Mesothelial cell of epicardium (in vitro differentiated cells): Measurements from ENCODE around the gene GLCE. TPM values are rescaled to one million over a fixed set of nuclear protein-coding genes. Genes with fewer than 3 reads are reported as not detected.

Source experiments
- DNase-seq, 2 experiments: peaks; one replicate each; pipeline ENCODE4 v3.0.0; 2021; ENCODE audit warnings: low spot score in 2 of 2; ENCODE audit not compliant: unreplicated experiment in 2 of 2
- H3K27ac Mint-ChIP-seq: 2 replicates; pipeline ENCODE4 v1.8.0; 2021; ENCODE audit warnings: mixed read lengths
- H3K27me3 Mint-ChIP-seq: 2 replicates; pipeline ENCODE4 v1.8.0; 2021; ENCODE audit warnings: low read depth, mixed read lengths
- H3K36me3 Mint-ChIP-seq: 2 replicates; pipeline ENCODE4 v1.8.0; 2021; ENCODE audit warnings: mixed read lengths
- H3K4me1 Mint-ChIP-seq: 2 replicates; pipeline ENCODE4 v1.8.0; 2021; ENCODE audit warnings: mixed read lengths
- H3K4me3 Mint-ChIP-seq: 2 replicates; pipeline ENCODE4 v1.8.0; 2021; ENCODE audit warnings: mild to moderate bottlenecking, moderate library complexity, mixed read lengths
- H3K9me3 Mint-ChIP-seq: 2 replicates; pipeline ENCODE4 v1.8.0; 2021; ENCODE audit warnings: mixed read lengths
- total RNA-seq: library from RNA; stranded (reverse); gene quantifications from 3 replicates; pipeline ENCODE4 v1.2.1, GENCODE V29; 2021
- TF ChIP-seq, protein P1 (sequence below): fragments of 200-600 bp; sonication (generic); IDR thresholded peaks from one replicate; pipeline ENCODE4 v1.5.0; 2021; ENCODE audit warnings: antibody characterized with exemption; ENCODE audit not compliant: unreplicated experiment

The GLCE gene
- total RNA-seq, 1 donor from 2014 or later, result 22.0 TPM

DNA sequence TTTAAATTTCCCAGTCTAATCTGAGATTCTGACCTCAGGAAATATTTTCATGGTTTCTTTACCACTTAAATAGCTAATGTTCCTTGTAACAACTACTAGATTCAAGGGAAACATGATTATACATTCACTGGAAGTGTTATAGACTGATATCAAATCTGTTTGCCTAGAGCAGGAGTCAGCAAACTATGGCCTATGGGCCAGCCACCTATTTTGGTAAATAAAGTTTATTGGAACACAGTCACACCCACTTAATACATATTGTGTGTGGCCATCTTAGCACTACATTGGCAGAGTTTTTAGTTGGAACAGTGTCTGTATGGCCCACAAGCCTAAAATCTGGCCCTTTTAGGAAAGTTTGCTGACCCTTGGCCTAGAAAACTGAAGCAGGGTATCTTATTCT, 50.1 kb downstream of the GLCE start:
- no peaks in the 10 kb centered on the region for H3K27me3 Mint-ChIP-seq
- H3K9me3 Mint-ChIP-seq, result peaks cover 16% of the 10 kb centered on the region
- TF ChIP-seq, protein P1, sequence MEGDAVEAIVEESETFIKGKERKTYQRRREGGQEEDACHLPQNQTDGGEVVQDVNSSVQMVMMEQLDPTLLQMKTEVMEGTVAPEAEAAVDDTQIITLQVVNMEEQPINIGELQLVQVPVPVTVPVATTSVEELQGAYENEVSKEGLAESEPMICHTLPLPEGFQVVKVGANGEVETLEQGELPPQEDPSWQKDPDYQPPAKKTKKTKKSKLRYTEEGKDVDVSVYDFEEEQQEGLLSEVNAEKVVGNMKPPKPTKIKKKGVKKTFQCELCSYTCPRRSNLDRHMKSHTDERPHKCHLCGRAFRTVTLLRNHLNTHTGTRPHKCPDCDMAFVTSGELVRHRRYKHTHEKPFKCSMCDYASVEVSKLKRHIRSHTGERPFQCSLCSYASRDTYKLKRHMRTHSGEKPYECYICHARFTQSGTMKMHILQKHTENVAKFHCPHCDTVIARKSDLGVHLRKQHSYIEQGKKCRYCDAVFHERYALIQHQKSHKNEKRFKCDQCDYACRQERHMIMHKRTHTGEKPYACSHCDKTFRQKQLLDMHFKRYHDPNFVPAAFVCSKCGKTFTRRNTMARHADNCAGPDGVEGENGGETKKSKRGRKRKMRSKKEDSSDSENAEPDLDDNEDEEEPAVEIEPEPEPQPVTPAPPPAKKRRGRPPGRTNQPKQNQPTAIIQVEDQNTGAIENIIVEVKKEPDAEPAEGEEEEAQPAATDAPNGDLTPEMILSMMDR, result no peak
- no peak for DNase-seq
- H3K4me1 Mint-ChIP-seq, result peaks cover 2% of the 10 kb centered on the region
- H3K36me3 Mint-ChIP-seq, result peaks cover 6% of the 10 kb centered on the region
- no peak overlapping the region for H3K27ac Mint-ChIP-seq
- H3K4me3 Mint-ChIP-seq, result no peak overlapping the region

DNA sequence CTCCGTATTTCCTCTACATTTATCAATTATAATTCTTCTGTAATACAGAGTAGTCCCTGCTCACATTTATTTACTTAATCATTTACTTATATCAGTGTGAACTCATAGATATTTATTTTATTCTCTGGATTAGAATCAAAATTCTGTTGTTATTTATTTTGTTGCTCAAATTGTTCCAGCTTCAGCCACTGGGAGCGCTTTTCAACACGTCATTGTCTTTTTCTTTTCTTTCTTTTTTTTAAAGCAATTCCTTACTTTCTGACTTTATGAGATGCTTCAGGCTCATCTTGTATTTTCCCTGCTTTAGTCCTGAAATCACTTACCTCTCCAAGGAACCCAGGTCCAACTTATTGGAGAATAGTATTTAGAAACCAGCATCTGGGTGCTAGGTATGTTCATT, 53.4 kb downstream of the GLCE start:
- Mint-ChIP-seq H3K4me1 (peaks cover 2% of the 10 kb centered on the region), H3K27me3 (no peaks in the 10 kb centered on the region), H3K9me3 (peaks cover 5% of the 10 kb centered on the region), H3K4me3 (no peak overlapping the region), H3K36me3 (peaks cover 2% of the 10 kb centered on the region), H3K27ac (no peak overlapping the region)
- DNase-seq, result no peak
- TF ChIP-seq, protein P1, result no peak

DNA sequence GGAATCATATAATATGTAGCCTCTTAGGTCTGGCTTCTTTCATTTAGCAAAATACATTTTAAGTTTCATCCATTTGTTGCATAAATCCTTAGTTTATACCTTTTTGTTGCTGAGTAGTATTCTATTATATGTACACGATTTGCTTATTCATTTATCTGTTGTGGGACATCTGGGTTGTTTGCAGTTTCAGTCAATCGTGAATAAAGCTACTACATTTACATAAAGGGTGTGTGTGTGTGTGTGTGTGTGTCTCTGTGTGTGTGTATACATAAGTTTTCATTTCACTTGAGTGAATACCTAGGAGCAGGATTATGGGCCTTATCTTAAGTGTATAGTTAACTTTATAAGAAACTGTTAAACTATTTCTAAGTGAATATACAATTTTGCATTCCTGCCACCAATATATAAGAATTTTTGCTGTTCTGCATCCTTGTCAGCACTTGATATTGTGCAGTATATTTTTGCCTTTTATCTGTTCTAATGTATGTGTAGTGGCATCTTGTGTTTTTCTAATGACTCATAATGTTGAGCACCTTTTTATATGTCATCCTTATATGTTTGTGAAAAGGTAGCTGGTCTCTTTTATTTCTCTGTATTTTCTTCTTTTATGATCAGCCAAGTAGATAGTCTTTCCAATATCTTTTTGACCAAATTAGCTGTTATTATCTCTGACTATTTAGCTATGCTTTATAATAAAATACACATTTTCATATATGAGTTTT, 55.0 kb downstream of the GLCE start:
- Mint-ChIP-seq H3K4me3 (no peak overlapping the region), H3K27ac (no peak overlapping the region), H3K27me3 (no peaks in the 10 kb centered on the region), H3K4me1 (peaks cover 2% of the 10 kb centered on the region), H3K36me3 (peaks cover 8% of the 10 kb centered on the region), H3K9me3 (peaks cover 10% of the 10 kb centered on the region)
- TF ChIP-seq, protein P1, result no peak
- DNase-seq, result no peak

DNA sequence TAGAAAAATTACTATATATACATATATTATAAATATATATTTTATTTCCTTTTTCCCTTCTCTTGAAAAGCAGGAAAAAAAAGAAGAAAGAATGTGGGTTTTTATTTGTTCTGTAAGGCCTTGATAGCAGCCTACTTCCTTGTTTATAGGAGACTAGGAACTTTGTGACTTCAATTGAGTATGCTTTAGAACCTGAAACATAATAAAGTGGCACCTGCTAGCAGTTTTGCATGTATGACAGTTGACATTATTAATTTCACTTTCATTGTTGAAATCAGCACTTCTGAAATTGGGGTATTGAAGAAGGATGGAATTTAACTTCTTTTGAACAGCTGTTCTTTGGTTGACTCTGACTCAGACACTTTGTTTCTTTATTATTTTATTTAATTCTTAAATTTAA, 56.9 kb downstream of the GLCE start:
- Mint-ChIP-seq H3K27me3 (no peaks in the 10 kb centered on the region), H3K4me1 (peaks cover 2% of the 10 kb centered on the region), H3K36me3 (peaks cover 14% of the 10 kb centered on the region), H3K27ac (no peak overlapping the region), H3K9me3 (peaks cover 19% of the 10 kb centered on the region), H3K4me3 (no peak overlapping the region)
- DNase-seq, result no peak
- TF ChIP-seq, protein P1, result no peak

DNA sequence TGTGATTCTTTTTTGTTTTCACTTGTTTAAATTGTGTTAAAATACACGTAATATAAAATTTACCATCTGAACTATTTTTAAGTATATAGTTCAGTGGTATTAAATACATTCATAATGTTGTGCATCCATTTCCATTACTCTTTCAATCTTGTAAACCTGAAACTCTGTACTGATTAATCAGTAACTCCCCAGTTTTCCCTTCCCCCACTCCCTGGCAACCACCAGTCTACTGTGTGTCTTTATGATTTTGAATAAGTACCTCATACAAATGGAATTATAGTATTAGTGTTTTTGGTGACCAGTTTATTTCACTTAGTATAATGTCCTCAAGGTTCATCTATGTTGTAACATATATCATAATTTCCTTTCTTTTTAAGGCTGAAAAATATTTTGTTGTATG, 59.3 kb downstream of the GLCE start:
- Mint-ChIP-seq H3K4me1 (no peaks in the 10 kb centered on the region), H3K27ac (no peak overlapping the region), H3K9me3 (peaks cover 40% of the 10 kb centered on the region), H3K4me3 (no peak overlapping the region), H3K27me3 (no peaks in the 10 kb centered on the region), H3K36me3 (peaks cover 30% of the 10 kb centered on the region)
- DNase-seq, result no peak
- TF ChIP-seq, protein P1, result no peak
